ENCODE results near the gene CNGA3.
A peak's percentile ranks its signal among the peaks of the same experiment; 100 is the strongest.

Gene CNGA3

GRCh38 chr2:98378901-98379300 is 32.6 kb downstream of the CNGA3 start:
- DNase-seq, result no peak

GRCh38 chr2:98379311-98380202 is 33.3 kb downstream of the CNGA3 start:
- no peak for DNase-seq

GRCh38 chr2:98380203-98380535 is 33.9 kb downstream of the CNGA3 start:
- no peak for DNase-seq

- DNase-seq, result no peak
These were observed 35.2 kb downstream of the CNGA3 start for GRCh38 chr2:98381494-98381893.

GRCh38 chr2:98382086-98382485 is 35.8 kb downstream of the CNGA3 start:
- DNase-seq, result no peak

GRCh38 chr2:98382739-98383138 is 36.5 kb downstream of the CNGA3 start:
- DNase-seq, result no peak

- no peak for DNase-seq
These were observed 36.9 kb downstream of the CNGA3 start for GRCh38 chr2:98383166-98383565.

- DNase-seq, result peak; percentile 68
These were observed 38.9 kb downstream of the CNGA3 start for GRCh38 chr2:98385050-98385699.

- DNase-seq, result no peak
These were observed 41.2 kb downstream of the CNGA3 start for GRCh38 chr2:98387478-98387877.

GRCh38 chr2:98388081-98388480 is 41.8 kb downstream of the CNGA3 start:
- DNase-seq, result no peak

GRCh38 chr2:98388601-98389250 is 42.5 kb downstream of the CNGA3 start:
- no peak for DNase-seq

GRCh38 chr2:98389251-98389605 is 43.0 kb downstream of the CNGA3 start:
- no peak for DNase-seq

- DNase-seq, result no peak
These were observed 44.6 kb downstream of the CNGA3 start for GRCh38 chr2:98390571-98391476.

- DNase-seq, result no peak
These were observed 45.5 kb downstream of the CNGA3 start for GRCh38 chr2:98391581-98392270.

- DNase-seq, result no peak
These were observed 47.1 kb downstream of the CNGA3 start for GRCh38 chr2:98393354-98393753.

- DNase-seq, result no peak
These were observed 48.4 kb downstream of the CNGA3 start for GRCh38 chr2:98394595-98395153.

GRCh38 chr2:98395977-98396376 is 49.7 kb downstream of the CNGA3 start:
- no peak for DNase-seq

GRCh38 chr2:98396745-98397355 is 50.6 kb downstream of the CNGA3 start:
- no peak for DNase-seq

- DNase-seq, result no peak
These were observed 52.9 kb downstream of the CNGA3 start for GRCh38 chr2:98399140-98399539.

GRCh38 chr2:98403878-98404277 is 57.6 kb downstream of the CNGA3 start:
- DNase-seq, result no peak

GRCh38 chr2:98404556-98405250 is 58.4 kb downstream of the CNGA3 start:
- no peak for DNase-seq
